ENCODE measurements around the gene NHEJ1. TPM values are rescaled to one million over a fixed set of nuclear protein-coding genes. Genes with fewer than 3 reads are reported as not detected.

Gene NHEJ1
- total RNA-seq, 1 experiment from 2014 or later = 22.3 TPM

DNA sequence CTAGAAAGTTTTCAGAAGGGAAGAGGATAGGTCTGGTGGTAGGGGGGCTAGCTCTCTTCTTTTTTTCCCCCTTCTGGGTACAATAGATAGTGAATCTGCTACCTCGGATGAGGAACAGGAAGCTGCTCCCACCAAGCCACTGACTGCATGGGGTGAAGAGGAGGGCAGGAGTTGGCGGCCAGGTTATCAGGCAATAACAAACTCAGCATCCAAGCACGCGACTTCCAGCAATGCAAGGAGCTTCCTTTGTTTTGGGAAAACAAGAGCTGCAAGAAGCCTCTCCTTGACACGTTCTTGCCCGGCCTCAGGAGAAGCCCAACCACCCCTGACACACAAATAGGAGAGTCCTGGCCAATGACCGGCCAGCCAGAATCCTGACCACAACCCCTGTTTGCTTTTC is 32.2 kb downstream of the NHEJ1 start:
- Mint-ChIP-seq H3K27ac (no peak overlapping the region), H3K36me3 (no peaks in the 10 kb centered on the region), H3K4me3 (no peak overlapping the region), H3K9me3 (no peaks in the 10 kb centered on the region), H3K27me3 (ENCODE audit: low read depth) (no peaks in the 10 kb centered on the region), H3K4me1 (peaks cover 5% of the 10 kb centered on the region)
- ATAC-seq = no peak
- no peak for DNase-seq (ENCODE audit: low spot score)
- POLR2A ChIA-PET = no interaction called here
- TF ChIP-seq, protein P1, sequence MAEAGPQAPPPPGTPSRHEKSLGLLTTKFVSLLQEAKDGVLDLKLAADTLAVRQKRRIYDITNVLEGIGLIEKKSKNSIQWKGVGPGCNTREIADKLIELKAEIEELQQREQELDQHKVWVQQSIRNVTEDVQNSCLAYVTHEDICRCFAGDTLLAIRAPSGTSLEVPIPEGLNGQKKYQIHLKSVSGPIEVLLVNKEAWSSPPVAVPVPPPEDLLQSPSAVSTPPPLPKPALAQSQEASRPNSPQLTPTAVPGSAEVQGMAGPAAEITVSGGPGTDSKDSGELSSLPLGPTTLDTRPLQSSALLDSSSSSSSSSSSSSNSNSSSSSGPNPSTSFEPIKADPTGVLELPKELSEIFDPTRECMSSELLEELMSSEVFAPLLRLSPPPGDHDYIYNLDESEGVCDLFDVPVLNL (CRISPR knock-in tag; IDR thresholded peaks at IDR 0.05; ENCODE audit: borderline replicate concordance, low read depth) = no peak
- TF ChIP-seq KAT7 (CRISPR knock-in tag; IDR thresholded peaks at IDR 0.05; ENCODE audit: borderline replicate concordance) (no peak), TEAD4 (CRISPR knock-in tag; IDR thresholded peaks at IDR 0.05) (no peak), NR1H2 (CRISPR knock-in tag; IDR thresholded peaks at IDR 0.05) (no peak), ZNF263 (CRISPR knock-in tag; IDR thresholded peaks at IDR 0.05; ENCODE audit: low read depth) (no peak), HMGA2 (CRISPR knock-in tag; IDR thresholded peaks at IDR 0.05) (no peak)
- TF ChIP-seq, protein P2, sequence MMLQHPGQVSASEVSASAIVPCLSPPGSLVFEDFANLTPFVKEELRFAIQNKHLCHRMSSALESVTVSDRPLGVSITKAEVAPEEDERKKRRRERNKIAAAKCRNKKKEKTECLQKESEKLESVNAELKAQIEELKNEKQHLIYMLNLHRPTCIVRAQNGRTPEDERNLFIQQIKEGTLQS (CRISPR knock-in tag; conservative IDR thresholded peaks at IDR 0.05) = no peak
- TF ChIP-seq, protein P3, sequence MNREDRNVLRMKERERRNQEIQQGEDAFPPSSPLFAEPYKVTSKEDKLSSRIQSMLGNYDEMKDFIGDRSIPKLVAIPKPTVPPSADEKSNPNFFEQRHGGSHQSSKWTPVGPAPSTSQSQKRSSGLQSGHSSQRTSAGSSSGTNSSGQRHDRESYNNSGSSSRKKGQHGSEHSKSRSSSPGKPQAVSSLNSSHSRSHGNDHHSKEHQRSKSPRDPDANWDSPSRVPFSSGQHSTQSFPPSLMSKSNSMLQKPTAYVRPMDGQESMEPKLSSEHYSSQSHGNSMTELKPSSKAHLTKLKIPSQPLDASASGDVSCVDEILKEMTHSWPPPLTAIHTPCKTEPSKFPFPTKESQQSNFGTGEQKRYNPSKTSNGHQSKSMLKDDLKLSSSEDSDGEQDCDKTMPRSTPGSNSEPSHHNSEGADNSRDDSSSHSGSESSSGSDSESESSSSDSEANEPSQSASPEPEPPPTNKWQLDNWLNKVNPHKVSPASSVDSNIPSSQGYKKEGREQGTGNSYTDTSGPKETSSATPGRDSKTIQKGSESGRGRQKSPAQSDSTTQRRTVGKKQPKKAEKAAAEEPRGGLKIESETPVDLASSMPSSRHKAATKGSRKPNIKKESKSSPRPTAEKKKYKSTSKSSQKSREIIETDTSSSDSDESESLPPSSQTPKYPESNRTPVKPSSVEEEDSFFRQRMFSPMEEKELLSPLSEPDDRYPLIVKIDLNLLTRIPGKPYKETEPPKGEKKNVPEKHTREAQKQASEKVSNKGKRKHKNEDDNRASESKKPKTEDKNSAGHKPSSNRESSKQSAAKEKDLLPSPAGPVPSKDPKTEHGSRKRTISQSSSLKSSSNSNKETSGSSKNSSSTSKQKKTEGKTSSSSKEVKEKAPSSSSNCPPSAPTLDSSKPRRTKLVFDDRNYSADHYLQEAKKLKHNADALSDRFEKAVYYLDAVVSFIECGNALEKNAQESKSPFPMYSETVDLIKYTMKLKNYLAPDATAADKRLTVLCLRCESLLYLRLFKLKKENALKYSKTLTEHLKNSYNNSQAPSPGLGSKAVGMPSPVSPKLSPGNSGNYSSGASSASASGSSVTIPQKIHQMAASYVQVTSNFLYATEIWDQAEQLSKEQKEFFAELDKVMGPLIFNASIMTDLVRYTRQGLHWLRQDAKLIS (CRISPR knock-in tag; IDR thresholded peaks at IDR 0.05; ENCODE audit: borderline replicate concordance) = no peak
- TF ChIP-seq, protein P4, sequence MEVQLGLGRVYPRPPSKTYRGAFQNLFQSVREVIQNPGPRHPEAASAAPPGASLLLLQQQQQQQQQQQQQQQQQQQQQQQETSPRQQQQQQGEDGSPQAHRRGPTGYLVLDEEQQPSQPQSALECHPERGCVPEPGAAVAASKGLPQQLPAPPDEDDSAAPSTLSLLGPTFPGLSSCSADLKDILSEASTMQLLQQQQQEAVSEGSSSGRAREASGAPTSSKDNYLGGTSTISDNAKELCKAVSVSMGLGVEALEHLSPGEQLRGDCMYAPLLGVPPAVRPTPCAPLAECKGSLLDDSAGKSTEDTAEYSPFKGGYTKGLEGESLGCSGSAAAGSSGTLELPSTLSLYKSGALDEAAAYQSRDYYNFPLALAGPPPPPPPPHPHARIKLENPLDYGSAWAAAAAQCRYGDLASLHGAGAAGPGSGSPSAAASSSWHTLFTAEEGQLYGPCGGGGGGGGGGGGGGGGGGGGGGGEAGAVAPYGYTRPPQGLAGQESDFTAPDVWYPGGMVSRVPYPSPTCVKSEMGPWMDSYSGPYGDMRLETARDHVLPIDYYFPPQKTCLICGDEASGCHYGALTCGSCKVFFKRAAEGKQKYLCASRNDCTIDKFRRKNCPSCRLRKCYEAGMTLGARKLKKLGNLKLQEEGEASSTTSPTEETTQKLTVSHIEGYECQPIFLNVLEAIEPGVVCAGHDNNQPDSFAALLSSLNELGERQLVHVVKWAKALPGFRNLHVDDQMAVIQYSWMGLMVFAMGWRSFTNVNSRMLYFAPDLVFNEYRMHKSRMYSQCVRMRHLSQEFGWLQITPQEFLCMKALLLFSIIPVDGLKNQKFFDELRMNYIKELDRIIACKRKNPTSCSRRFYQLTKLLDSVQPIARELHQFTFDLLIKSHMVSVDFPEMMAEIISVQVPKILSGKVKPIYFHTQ (CRISPR knock-in tag; IDR thresholded peaks at IDR 0.05) = no peak
- TF ChIP-seq, protein P5, sequence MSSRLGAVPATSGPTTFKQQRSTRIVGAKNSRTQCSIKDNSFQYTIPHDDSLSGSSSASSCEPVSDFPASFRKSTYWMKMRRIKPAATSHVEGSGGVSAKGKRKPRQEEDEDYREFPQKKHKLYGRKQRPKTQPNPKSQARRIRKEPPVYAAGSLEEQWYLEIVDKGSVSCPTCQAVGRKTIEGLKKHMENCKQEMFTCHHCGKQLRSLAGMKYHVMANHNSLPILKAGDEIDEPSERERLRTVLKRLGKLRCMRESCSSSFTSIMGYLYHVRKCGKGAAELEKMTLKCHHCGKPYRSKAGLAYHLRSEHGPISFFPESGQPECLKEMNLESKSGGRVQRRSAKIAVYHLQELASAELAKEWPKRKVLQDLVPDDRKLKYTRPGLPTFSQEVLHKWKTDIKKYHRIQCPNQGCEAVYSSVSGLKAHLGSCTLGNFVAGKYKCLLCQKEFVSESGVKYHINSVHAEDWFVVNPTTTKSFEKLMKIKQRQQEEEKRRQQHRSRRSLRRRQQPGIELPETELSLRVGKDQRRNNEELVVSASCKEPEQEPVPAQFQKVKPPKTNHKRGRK (CRISPR knock-in tag; IDR thresholded peaks at IDR 0.05; ENCODE audit: borderline replicate concordance) = no peak
- TF ChIP-seq, protein P6, sequence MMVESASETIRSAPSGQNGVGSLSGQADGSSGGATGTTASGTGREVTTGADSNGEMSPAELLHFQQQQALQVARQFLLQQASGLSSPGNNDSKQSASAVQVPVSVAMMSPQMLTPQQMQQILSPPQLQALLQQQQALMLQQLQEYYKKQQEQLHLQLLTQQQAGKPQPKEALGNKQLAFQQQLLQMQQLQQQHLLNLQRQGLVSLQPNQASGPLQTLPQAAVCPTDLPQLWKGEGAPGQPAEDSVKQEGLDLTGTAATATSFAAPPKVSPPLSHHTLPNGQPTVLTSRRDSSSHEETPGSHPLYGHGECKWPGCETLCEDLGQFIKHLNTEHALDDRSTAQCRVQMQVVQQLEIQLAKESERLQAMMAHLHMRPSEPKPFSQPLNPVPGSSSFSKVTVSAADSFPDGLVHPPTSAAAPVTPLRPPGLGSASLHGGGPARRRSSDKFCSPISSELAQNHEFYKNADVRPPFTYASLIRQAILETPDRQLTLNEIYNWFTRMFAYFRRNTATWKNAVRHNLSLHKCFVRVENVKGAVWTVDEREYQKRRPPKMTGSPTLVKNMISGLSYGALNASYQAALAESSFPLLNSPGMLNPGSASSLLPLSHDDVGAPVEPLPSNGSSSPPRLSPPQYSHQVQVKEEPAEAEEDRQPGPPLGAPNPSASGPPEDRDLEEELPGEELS (CRISPR knock-in tag; IDR thresholded peaks at IDR 0.05) = no peak
- TF ChIP-seq, protein P7, sequence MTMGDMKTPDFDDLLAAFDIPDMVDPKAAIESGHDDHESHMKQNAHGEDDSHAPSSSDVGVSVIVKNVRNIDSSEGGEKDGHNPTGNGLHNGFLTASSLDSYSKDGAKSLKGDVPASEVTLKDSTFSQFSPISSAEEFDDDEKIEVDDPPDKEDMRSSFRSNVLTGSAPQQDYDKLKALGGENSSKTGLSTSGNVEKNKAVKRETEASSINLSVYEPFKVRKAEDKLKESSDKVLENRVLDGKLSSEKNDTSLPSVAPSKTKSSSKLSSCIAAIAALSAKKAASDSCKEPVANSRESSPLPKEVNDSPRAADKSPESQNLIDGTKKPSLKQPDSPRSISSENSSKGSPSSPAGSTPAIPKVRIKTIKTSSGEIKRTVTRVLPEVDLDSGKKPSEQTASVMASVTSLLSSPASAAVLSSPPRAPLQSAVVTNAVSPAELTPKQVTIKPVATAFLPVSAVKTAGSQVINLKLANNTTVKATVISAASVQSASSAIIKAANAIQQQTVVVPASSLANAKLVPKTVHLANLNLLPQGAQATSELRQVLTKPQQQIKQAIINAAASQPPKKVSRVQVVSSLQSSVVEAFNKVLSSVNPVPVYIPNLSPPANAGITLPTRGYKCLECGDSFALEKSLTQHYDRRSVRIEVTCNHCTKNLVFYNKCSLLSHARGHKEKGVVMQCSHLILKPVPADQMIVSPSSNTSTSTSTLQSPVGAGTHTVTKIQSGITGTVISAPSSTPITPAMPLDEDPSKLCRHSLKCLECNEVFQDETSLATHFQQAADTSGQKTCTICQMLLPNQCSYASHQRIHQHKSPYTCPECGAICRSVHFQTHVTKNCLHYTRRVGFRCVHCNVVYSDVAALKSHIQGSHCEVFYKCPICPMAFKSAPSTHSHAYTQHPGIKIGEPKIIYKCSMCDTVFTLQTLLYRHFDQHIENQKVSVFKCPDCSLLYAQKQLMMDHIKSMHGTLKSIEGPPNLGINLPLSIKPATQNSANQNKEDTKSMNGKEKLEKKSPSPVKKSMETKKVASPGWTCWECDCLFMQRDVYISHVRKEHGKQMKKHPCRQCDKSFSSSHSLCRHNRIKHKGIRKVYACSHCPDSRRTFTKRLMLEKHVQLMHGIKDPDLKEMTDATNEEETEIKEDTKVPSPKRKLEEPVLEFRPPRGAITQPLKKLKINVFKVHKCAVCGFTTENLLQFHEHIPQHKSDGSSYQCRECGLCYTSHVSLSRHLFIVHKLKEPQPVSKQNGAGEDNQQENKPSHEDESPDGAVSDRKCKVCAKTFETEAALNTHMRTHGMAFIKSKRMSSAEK (CRISPR knock-in tag; IDR thresholded peaks at IDR 0.05; ENCODE audit: borderline replicate concordance) = no peak
- CTCF ChIA-PET = interaction anchor here (1.0 to 2.1 kb wide), 6 partner anchors 9 to 148 kb away, joined by 3 to 22 read pairs (median 6); no protein-coding TSS in a partner anchor
